DND-41 (cell line): Measurements from ENCODE around the gene PRMT3.

Experiments
- ATAC-seq: fragments of 200-7000 bp; cut with Tn5 transposase; 3 replicates; pipeline ENCODE4 v1.9.1; 2021; ENCODE audit warnings: low read depth; ENCODE audit not compliant: insufficient read depth
- DNase-seq: peaks from one replicate; pipeline ENCODE4 v3.0.0-alpha.2; 2020
- H2AFZ ChIP-seq: 2 replicates; pipeline ENCODE4 v1.6.0; 2012; ENCODE audit warnings: low read depth, low read length
- H3K27ac ChIP-seq: 2 replicates; pipeline ENCODE4 v1.5.1; 2012; ENCODE audit warnings: low read length, inconsistent platforms
- H3K27me3 ChIP-seq: fragments of 200-600 bp; sonication (generic); 2 replicates; pipeline ENCODE4 v1.6.0; 2012; ENCODE audit warnings: low read length, mild to moderate bottlenecking, inconsistent platforms; ENCODE audit not compliant: insufficient read depth, poor library complexity
- H3K36me3 ChIP-seq: 2 replicates; pipeline ENCODE4 v1.5.1; 2012; ENCODE audit warnings: low read length, inconsistent platforms; ENCODE audit not compliant: insufficient read depth
- H3K4me1 ChIP-seq: 2 replicates; pipeline ENCODE4 v1.5.1; 2012; ENCODE audit warnings: mild to moderate bottlenecking, low read length; ENCODE audit not compliant: insufficient read depth
- H3K4me2 ChIP-seq: 2 replicates; pipeline ENCODE4 v1.6.0; 2012; ENCODE audit warnings: mild to moderate bottlenecking, moderate library complexity, low read length, inconsistent platforms; ENCODE audit not compliant: insufficient read depth
- H3K4me3 ChIP-seq, 2 experiments: fragments of 200-600 bp in 1 of 2; shearing (Covaris generic) in 1 of 2; 2 replicates each; pipeline ENCODE4 v1.5.1; 2012 to 2016; ENCODE audit warnings: inconsistent platforms in 2 of 2, low read length in 2 of 2, mild to moderate bottlenecking in 2 of 2, low read depth in 1 of 2, moderate library complexity in 1 of 2
- H3K79me2 ChIP-seq: 2 replicates; pipeline ENCODE4 v1.6.0; 2012; ENCODE audit warnings: low read length, inconsistent platforms; ENCODE audit not compliant: insufficient read depth
- H3K9ac ChIP-seq: 2 replicates; pipeline ENCODE4 v1.6.0; 2012; ENCODE audit warnings: low read depth, mild to moderate bottlenecking, inconsistent platforms, low read length, moderate library complexity
- H3K9me3 ChIP-seq: 2 replicates; pipeline ENCODE4 v1.5.1; 2012; ENCODE audit warnings: low read length, moderate library complexity, mild to moderate bottlenecking, inconsistent platforms; ENCODE audit not compliant: insufficient read depth, severe bottlenecking
- H4K20me1 ChIP-seq: 2 replicates; pipeline ENCODE4 v1.6.0; 2012; ENCODE audit warnings: low read length; ENCODE audit not compliant: insufficient read depth
- EZH2 ChIP-seq: IDR thresholded peaks from 3 replicates; pipeline ENCODE4 v1.6.1; 2012; ENCODE audit warnings: borderline replicate concordance, low read depth, mild to moderate bottlenecking, moderate library complexity, low read length, inconsistent platforms; ENCODE audit not compliant: severe bottlenecking
- TF ChIP-seq, protein P1 (sequence below): IDR thresholded peaks from 2 replicates; pipeline ENCODE4 v1.5.1; 2012; ENCODE audit warnings: borderline replicate concordance, low read length, moderate library complexity, mild to moderate bottlenecking; ENCODE audit not compliant: poor library complexity, severe bottlenecking; ENCODE audit errors: extremely low read depth

PRMT3 gene

DNA sequence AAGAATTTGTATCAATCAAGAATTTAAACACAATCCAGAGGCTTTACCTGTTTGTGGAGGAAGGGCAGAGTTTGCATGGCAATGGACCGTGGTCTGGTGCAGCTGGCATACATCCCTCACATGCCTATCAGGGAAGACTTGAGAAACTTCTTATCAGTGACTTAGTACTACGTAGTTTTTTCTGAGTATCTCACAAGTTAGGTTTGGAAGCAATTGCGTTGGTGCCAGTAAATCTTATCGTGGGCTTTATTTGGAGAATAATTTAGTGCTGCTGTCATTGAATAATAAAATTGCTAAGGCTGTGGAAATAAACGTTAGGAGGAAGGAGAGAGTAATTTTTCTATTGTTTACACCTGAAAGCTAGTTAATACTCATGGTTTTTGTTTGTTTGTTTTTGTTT, 72.3 kb downstream of the PRMT3 start:
- no peak overlapping the region for H3K4me3 ChIP-seq
- no peak for ATAC-seq

DNA sequence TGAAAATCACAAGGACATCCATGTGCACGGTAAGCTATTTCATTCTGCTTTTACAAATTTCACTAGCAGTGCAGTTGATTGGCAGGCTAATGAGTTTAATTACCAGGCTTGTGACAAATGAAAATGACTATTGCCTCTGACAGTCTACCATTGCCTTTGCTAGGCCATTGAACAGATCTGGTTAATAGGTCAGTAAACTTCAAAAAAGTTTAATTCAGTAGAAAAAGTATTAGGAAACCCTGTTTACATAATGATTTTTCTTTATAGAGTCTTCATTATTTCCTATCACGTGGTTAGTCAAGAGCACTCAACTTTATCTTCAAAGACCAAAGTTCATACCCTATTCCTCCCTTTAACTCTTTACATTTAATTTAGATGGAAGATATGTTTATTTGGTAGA, 77.0 kb downstream of the PRMT3 start:
- Histone ChIP-seq H3K27me3 (no peaks in the 10 kb centered on the region), H3K79me2 (no peaks in the 10 kb centered on the region), H3K4me2 (no peak overlapping the region), H3K4me3 (no peak overlapping the region), H3K27ac (no peak overlapping the region), H3K9me3 (no peaks in the 10 kb centered on the region), H3K4me1 (no peaks in the 10 kb centered on the region), H3K9ac (no peak overlapping the region), H3K36me3 (peaks cover 48% of the 10 kb centered on the region), H4K20me1 (no peaks in the 10 kb centered on the region), H2AFZ (no peak overlapping the region)
- DNase-seq (no peak), ATAC-seq (no peak)
- TF ChIP-seq, protein P1, sequence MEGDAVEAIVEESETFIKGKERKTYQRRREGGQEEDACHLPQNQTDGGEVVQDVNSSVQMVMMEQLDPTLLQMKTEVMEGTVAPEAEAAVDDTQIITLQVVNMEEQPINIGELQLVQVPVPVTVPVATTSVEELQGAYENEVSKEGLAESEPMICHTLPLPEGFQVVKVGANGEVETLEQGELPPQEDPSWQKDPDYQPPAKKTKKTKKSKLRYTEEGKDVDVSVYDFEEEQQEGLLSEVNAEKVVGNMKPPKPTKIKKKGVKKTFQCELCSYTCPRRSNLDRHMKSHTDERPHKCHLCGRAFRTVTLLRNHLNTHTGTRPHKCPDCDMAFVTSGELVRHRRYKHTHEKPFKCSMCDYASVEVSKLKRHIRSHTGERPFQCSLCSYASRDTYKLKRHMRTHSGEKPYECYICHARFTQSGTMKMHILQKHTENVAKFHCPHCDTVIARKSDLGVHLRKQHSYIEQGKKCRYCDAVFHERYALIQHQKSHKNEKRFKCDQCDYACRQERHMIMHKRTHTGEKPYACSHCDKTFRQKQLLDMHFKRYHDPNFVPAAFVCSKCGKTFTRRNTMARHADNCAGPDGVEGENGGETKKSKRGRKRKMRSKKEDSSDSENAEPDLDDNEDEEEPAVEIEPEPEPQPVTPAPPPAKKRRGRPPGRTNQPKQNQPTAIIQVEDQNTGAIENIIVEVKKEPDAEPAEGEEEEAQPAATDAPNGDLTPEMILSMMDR, result no peak
- TF ChIP-seq EZH2, result no peak

More for the DNA sequence above, 72.3 kb downstream of the PRMT3 start:
- Histone ChIP-seq H3K27me3 (no peaks in the 10 kb centered on the region), H3K27ac (no peak overlapping the region), H3K79me2 (no peaks in the 10 kb centered on the region), H3K36me3 (peaks cover 39% of the 10 kb centered on the region), H2AFZ (no peak overlapping the region), H3K9me3 (no peaks in the 10 kb centered on the region), H4K20me1 (no peaks in the 10 kb centered on the region; the same call in 1 of the 2 replicates), H3K4me1 (no peaks in the 10 kb centered on the region), H3K4me2 (no peak overlapping the region), H3K9ac (no peak overlapping the region)
- TF ChIP-seq, protein P1, result no peak
- TF ChIP-seq EZH2, result no peak
- DNase-seq, result no peak

DNA sequence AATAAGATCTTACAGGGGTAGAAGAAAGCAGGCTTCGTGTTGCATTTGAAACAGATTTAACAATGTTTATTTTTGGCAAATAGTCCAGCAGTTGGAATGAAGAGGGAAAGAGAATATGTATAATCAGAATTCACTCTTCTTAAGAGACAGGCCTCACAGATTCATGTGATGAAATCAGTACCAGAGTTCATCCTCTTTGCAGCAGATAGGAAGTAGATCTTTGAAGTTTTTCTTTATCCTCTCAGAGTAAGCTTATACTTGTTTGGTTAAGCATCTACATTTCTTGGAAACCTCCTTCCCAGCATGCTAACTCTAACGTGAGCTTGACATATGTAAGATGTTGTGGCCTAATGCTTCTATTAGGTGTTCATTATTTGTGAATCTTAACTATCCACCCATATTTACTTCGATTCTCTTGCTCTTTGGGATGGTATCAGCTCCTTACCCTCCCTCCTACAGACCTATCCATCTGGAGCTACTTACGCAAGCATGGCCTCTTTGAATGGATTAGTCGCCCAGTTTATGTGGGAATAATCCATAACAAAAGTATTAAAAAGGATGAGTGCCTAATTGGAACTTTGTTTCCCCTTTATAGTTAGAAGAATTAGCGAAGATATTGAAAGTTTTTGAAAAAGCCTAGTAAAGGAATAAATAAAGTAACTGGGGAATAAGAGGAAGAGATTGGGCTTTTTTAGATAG, 80.1 kb downstream of the PRMT3 start:
- Histone ChIP-seq H3K27me3 (no peaks in the 10 kb centered on the region), H2AFZ (no peak overlapping the region)
- no peak for DNase-seq

More for the DNA sequence above, 80.1 kb downstream of the PRMT3 start:
- Histone ChIP-seq H3K4me1 (no peaks in the 10 kb centered on the region), H3K9me3 (no peaks in the 10 kb centered on the region), H3K27ac (no peak overlapping the region), H3K4me3 (no peak overlapping the region), H3K79me2 (no peaks in the 10 kb centered on the region), H3K36me3 (peaks cover 48% of the 10 kb centered on the region), H4K20me1 (no peaks in the 10 kb centered on the region), H3K4me2 (no peak overlapping the region), H3K9ac (no peak overlapping the region)
- TF ChIP-seq EZH2, result no peak
- TF ChIP-seq, protein P1, result no peak
- no peak for ATAC-seq
